GM12878 (cell line): ENCODE data around the gene TMPRSS7. TPM values are rescaled to one million over a fixed set of nuclear protein-coding genes. Genes with fewer than 3 reads are reported as not detected.
A peak's percentile ranks its signal among the peaks of the same experiment; 100 is the strongest.

Experiments used
- BHLHE40 ChIP-seq, 2 experiments: fragments of 450-650 bp in 1 of 2; IDR thresholded peaks; 2 replicates each; pipeline ENCODE4 v1.6.1; 2011 to 2017; ENCODE audit warnings: low read depth in 2 of 2, borderline replicate concordance in 1 of 2, improper control_type of control experiment in 1 of 2, low read length in 1 of 2, mild to moderate bottlenecking in 1 of 2
- CHD1 ChIP-seq: IDR thresholded peaks from 2 replicates; pipeline ENCODE4 v1.6.1; 2012; ENCODE audit warnings: low read depth, low read length, improper control_type of control experiment
- E2F8 ChIP-seq: fragments of 450-650 bp; IDR thresholded peaks from 2 replicates; pipeline ENCODE4 v1.6.1; 2018; ENCODE audit warnings: mild to moderate bottlenecking, low read depth, moderate library complexity; ENCODE audit not compliant: partially characterized antibody
- HDAC2 ChIP-seq: fragments of 200-600 bp; sonication (generic); IDR thresholded peaks from 2 replicates; pipeline ENCODE4 v1.6.1; 2017
- HSF1 ChIP-seq: fragments of 150-350 bp; IDR thresholded peaks from 2 replicates; pipeline ENCODE4 v1.6.1; 2014; ENCODE audit warnings: mild to moderate bottlenecking, low read depth, low read length
- LARP7 ChIP-seq: fragments of 450-650 bp; IDR thresholded peaks from 2 replicates; pipeline ENCODE4 v1.6.1; 2017; ENCODE audit warnings: mild to moderate bottlenecking
- NR2C2 ChIP-seq: IDR thresholded peaks from 2 replicates; pipeline ENCODE4 v1.6.1; 2011; ENCODE audit warnings: borderline replicate concordance, low read depth; ENCODE audit not compliant: control insufficient read depth, insufficient read length
- RUNX3 ChIP-seq: IDR thresholded peaks from 2 replicates; pipeline ENCODE4 v1.6.1; 2012; ENCODE audit warnings: low read length, inconsistent platforms
- SIX5 ChIP-seq: IDR thresholded peaks from 2 replicates; pipeline ENCODE4 v1.6.1; 2011; ENCODE audit warnings: mild to moderate bottlenecking, low read depth, low read length, moderate library complexity; ENCODE audit not compliant: severe bottlenecking
- SP1 ChIP-seq: IDR thresholded peaks from one replicate; pipeline ENCODE4 v1.6.1; 2011; ENCODE audit warnings: low read depth, low read length
- TAF1 ChIP-seq: IDR thresholded peaks from 2 replicates; pipeline ENCODE4 v1.6.1; 2011; ENCODE audit warnings: mild to moderate bottlenecking, low read depth, low read length, borderline replicate concordance
- TARDBP ChIP-seq: IDR thresholded peaks from 2 replicates; pipeline ENCODE4 v1.6.1; 2016; ENCODE audit warnings: borderline replicate concordance
- ZNF24 ChIP-seq: fragments of 450-650 bp; IDR thresholded peaks from 2 replicates; pipeline ENCODE4 v1.6.1; 2017; ENCODE audit warnings: antibody characterized with exemption, mild to moderate bottlenecking
- polyA plus RNA-seq, 11 experiments: library from polyadenylated mRNA; depleted of rRNA in 4 of 11; unstranded in 6 of 11; stranded (reverse) in 5 of 11; fragments of >200 nt; fragmentation: Nextera tagmentation in 4 of 11; fragmentation: Illumina TruSeq in 1 of 11; extraction: Ambion mirVana in 4 of 11; extraction: Trizol in 1 of 11; gene quantifications; 1 replicate in 1 of 11; 2 replicates in 10 of 11; pipeline versions ENCODE4 v1.2.1 to v1.2.3, GENCODE V29; 2011 to 2016; ENCODE audit warnings: inconsistent platforms in 2 of 11, missing spikeins in 2 of 11, low read depth in 1 of 11
- total RNA-seq, 4 experiments: library from RNA; depleted of rRNA in 3 of 4; stranded (reverse); fragments of >200 nt in 3 of 4; fragmentation: Illumina TruSeq in 1 of 4; extraction: Trizol in 1 of 4; gene quantifications; 2 replicates each; pipeline versions ENCODE4 v1.2.1 to v1.2.3, GENCODE V29; 2013 to 2021
- TF ChIP-seq, protein P1 (sequence below), 3 experiments: IDR thresholded peaks in 2 of 3; conservative IDR thresholded peaks in 1 of 3; 2 replicates each; pipeline ENCODE4 v1.5.1; 2011; ENCODE audit warnings: low read depth in 3 of 3, low read length in 3 of 3, mild to moderate bottlenecking in 3 of 3, control low read depth in 2 of 3, moderate library complexity in 2 of 3, inconsistent platforms in 1 of 3, mixed read lengths in 1 of 3; ENCODE audit not compliant: control insufficient read depth in 2 of 3, insufficient read depth in 1 of 3; ENCODE audit errors: extremely low read depth in 1 of 3

Gene TMPRSS7
- total and polyA plus RNA-seq, 10 of the 15 experiments (the other 5 are each of a cell fraction or from before 2014, with no cell fraction given) = 0.03 TPM; not detected in 9

GRCh38 chr3:112111785-112112402 is 77.4 kb downstream of the TMPRSS7 start (continued):
- TF ChIP-seq, protein P1, sequence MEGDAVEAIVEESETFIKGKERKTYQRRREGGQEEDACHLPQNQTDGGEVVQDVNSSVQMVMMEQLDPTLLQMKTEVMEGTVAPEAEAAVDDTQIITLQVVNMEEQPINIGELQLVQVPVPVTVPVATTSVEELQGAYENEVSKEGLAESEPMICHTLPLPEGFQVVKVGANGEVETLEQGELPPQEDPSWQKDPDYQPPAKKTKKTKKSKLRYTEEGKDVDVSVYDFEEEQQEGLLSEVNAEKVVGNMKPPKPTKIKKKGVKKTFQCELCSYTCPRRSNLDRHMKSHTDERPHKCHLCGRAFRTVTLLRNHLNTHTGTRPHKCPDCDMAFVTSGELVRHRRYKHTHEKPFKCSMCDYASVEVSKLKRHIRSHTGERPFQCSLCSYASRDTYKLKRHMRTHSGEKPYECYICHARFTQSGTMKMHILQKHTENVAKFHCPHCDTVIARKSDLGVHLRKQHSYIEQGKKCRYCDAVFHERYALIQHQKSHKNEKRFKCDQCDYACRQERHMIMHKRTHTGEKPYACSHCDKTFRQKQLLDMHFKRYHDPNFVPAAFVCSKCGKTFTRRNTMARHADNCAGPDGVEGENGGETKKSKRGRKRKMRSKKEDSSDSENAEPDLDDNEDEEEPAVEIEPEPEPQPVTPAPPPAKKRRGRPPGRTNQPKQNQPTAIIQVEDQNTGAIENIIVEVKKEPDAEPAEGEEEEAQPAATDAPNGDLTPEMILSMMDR (IDR thresholded peaks at IDR 0.05 in 2 of 3, conservative IDR thresholded peaks at IDR 0.05 in 1 of 3; ENCODE audit: control insufficient read depth in 2 of 3, extremely low read depth in 1 of 3, insufficient read depth in 1 of 3, low read depth in 3 of 3, low read length in 3 of 3) = peak; percentile 91 to 98 (median 93); a peak in 5 of 6 replicates
- no peak for TF ChIP-seq LARP7
- TF ChIP-seq SIX5 = no peak
- TF ChIP-seq E2F8 = no peak
- TF ChIP-seq TARDBP = no peak
- peak in 1 of 2 experiments; percentile 16; a peak in 1 of 4 replicates for TF ChIP-seq BHLHE40 (IDR thresholded peaks at IDR 0.05; ENCODE audit: borderline replicate concordance in 1 of 2, low read depth in 2 of 2, low read length in 1 of 2)
- TF ChIP-seq RUNX3 = peak; percentile 65
- no peak for TF ChIP-seq HSF1
- no peak for TF ChIP-seq HDAC2
- TF ChIP-seq CHD1 = no peak
- peak; percentile 45 for TF ChIP-seq SP1
- TF ChIP-seq NR2C2 = no peak
- no peak for TF ChIP-seq TAF1
- TF ChIP-seq ZNF24 = 0 out of 2 replicates have a peak, but pooled peaks have one; percentile 7
